CD14-positive monocyte (primary cell): Measurements from ENCODE around the gene HOXB13. TPM values are rescaled to one million over a fixed set of nuclear protein-coding genes. Genes with fewer than 3 reads are reported as not detected.

ENCODE experiments used
- DNase-seq, 3 donors: peaks; one replicate each; pipeline ENCODE4 v3.0.0-alpha.2; 2011 to 2022
- H2AFZ ChIP-seq: 2 replicates; pipeline ENCODE4 v1.6.0; 2012; ENCODE audit warnings: mild to moderate bottlenecking, low read depth, low read length, inconsistent platforms; ENCODE audit not compliant: insufficient read depth, poor library complexity, severe bottlenecking
- H3K27ac ChIP-seq, 2 donors: 1 replicate in 1 of 2; 2 replicates in 1 of 2; pipeline ENCODE4 v1.5.1; 2012 to 2013; ENCODE audit warnings: low read length in 2 of 2, control low read depth in 1 of 2, inconsistent platforms in 1 of 2, low read depth in 1 of 2, mild to moderate bottlenecking in 1 of 2
- H3K27me3 ChIP-seq, 2 donors: one replicate each; pipeline versions ENCODE4 v1.6.0 to v1.6.1; 2011 to 2013; ENCODE audit warnings: low read length in 2 of 2; ENCODE audit not compliant: control insufficient read depth in 2 of 2, insufficient read depth in 2 of 2
- H3K36me3 ChIP-seq, 2 donors: replicated peaks in 1 of 2; 1 replicate in 1 of 2; 2 replicates in 1 of 2; pipeline versions ENCODE4 v1.5.1 to v1.6.1; 2012 to 2013; ENCODE audit warnings: low read length in 2 of 2, control low read depth in 1 of 2, inconsistent platforms in 1 of 2, mild to moderate bottlenecking in 1 of 2; ENCODE audit not compliant: insufficient read depth in 2 of 2, control insufficient read depth in 1 of 2
- H3K4me1 ChIP-seq, 2 donors: 1 replicate in 1 of 2; 2 replicates in 1 of 2; pipeline versions ENCODE4 v1.5.1 to v1.6.1; 2012 to 2013; ENCODE audit warnings: low read length in 2 of 2, control low read depth in 1 of 2, inconsistent platforms in 1 of 2, mild to moderate bottlenecking in 1 of 2, moderate library complexity in 1 of 2; ENCODE audit not compliant: insufficient read depth in 2 of 2, control insufficient read depth in 1 of 2
- H3K4me2 ChIP-seq: replicated peaks from 2 replicates; pipeline ENCODE3; 2012; ENCODE audit warnings: low read length, moderate library complexity, mild to moderate bottlenecking; ENCODE audit not compliant: poor library complexity, severe bottlenecking; ENCODE audit errors: extremely low read depth
- H3K4me3 ChIP-seq, 3 experiments: fragments of 200-600 bp in 1 of 3; sonication (generic) in 1 of 3; replicated peaks in 1 of 3; 1 replicate in 2 of 3; 2 replicates in 1 of 3; pipeline ENCODE4 v1.5.1; 2011 to 2013; ENCODE audit warnings: low read length in 3 of 3, mild to moderate bottlenecking in 3 of 3, control low read depth in 2 of 3, low read depth in 2 of 3, inconsistent platforms in 1 of 3, moderate library complexity in 1 of 3
- H3K79me2 ChIP-seq: 2 replicates; pipeline ENCODE4 v1.6.0; 2012; ENCODE audit warnings: mild to moderate bottlenecking, control low read depth, inconsistent platforms, low read length, moderate library complexity; ENCODE audit not compliant: insufficient read depth
- H3K9ac ChIP-seq: 2 replicates; pipeline ENCODE4 v1.6.0; 2017; ENCODE audit warnings: low read length, mild to moderate bottlenecking; ENCODE audit not compliant: insufficient read depth, poor library complexity, severe bottlenecking
- H3K9me3 ChIP-seq, 2 donors: replicated peaks in 1 of 2; 1 replicate in 1 of 2; 2 replicates in 1 of 2; pipeline versions ENCODE4 v1.5.1 to v1.6.1; 2012 to 2013; ENCODE audit warnings: low read length in 2 of 2, control low read depth in 1 of 2; ENCODE audit not compliant: control insufficient read depth in 1 of 2, insufficient read depth in 1 of 2
- H4K20me1 ChIP-seq: 2 replicates; pipeline ENCODE4 v1.6.0; 2012; ENCODE audit warnings: mild to moderate bottlenecking, low read length, control low read depth, moderate library complexity; ENCODE audit not compliant: insufficient read depth
- H3K27ac Mint-ChIP-seq, 7 donors: one replicate each; pipeline ENCODE4 v1.8.0; 2020; ENCODE audit warnings: mild to moderate bottlenecking in 7 of 7, mixed read lengths in 7 of 7, moderate library complexity in 6 of 7, inconsistent platforms in 2 of 7
- H3K27me3 Mint-ChIP-seq, 3 donors: one replicate each; pipeline ENCODE4 v1.8.0; 2021 to 2022; ENCODE audit warnings: low read depth in 3 of 3, mild to moderate bottlenecking in 3 of 3, mixed read lengths in 3 of 3, moderate library complexity in 3 of 3, inconsistent platforms in 1 of 3
- H3K36me3 Mint-ChIP-seq, 2 donors: one replicate each; pipeline ENCODE4 v1.8.0; 2020; ENCODE audit warnings: mixed read lengths in 2 of 2, inconsistent platforms in 1 of 2, mild to moderate bottlenecking in 1 of 2
- H3K4me1 Mint-ChIP-seq: one replicate; pipeline ENCODE4 v1.8.0; 2020; ENCODE audit warnings: mild to moderate bottlenecking, mixed read lengths
- H3K4me3 Mint-ChIP-seq, 2 donors: one replicate each; pipeline ENCODE4 v1.8.0; 2020; ENCODE audit warnings: mild to moderate bottlenecking in 2 of 2, mixed read lengths in 2 of 2, moderate library complexity in 1 of 2
- H3K9me3 Mint-ChIP-seq, 7 donors: one replicate each; pipeline ENCODE4 v1.8.0; 2020 to 2022; ENCODE audit warnings: mixed read lengths in 7 of 7, mild to moderate bottlenecking in 6 of 7, moderate library complexity in 6 of 7, inconsistent platforms in 2 of 7
- CTCF ChIP-seq: fragments of 200-600 bp; IDR thresholded peaks from one replicate; pipeline ENCODE4 v1.8.0; 2022; ENCODE audit warnings: antibody characterized with exemption, mild to moderate bottlenecking
- WGBS: methylation state at CpG from one replicate; pipeline ENCODE4 v1.1.5; 2013; ENCODE audit warnings: missing lambda C conversion rate; ENCODE audit not compliant: insufficient coverage; 5-methylcytosine and 5-hydroxymethylcytosine counted together
- intact Hi-C, 2 donors: fragments of 100-400 bp; cut with micrococcal nuclease; formaldehyde crosslinking; loops; one replicate each; pipeline versions ENCODE4 v1.15.0 to v1.15.1; 2023
- polyA plus RNA-seq, 3 donors: library from polyadenylated mRNA; depleted of rRNA in 1 of 3; unstranded in 2 of 3; stranded (reverse) in 1 of 3; fragments of 300-500 nt in 2 of 3; fragments of >200 nt in 1 of 3; fragmentation: Illumina TruSeq in 2 of 3; gene quantifications; 1 replicate in 2 of 3; 2 replicates in 1 of 3; pipeline ENCODE4 v1.2.3, GENCODE V29; 2012 to 2021

Gene HOXB13
- polyA plus RNA-seq, 3 donors, result not detected

GRCh38 chr17:48769009-48769675 is 40.6 kb upstream of the HOXB13 start:
- Mint-ChIP-seq H3K4me1 (no peaks in the 10 kb centered on the region), H3K27me3 (peaks cover 15 to 23% (median 16%) of the 10 kb centered on the region in 3 donors), H3K9me3 (no peaks in the 10 kb centered on the region), H3K36me3 (no peaks in the 10 kb centered on the region), H3K4me3 (no peak overlapping the region), H3K27ac (no peak overlapping the region)
- 82% methylated on average over 4 of the region's 5 CpGs for WGBS
- intact Hi-C loops, result no loop called here
- TF ChIP-seq CTCF, result no peak
- Histone ChIP-seq H3K9ac (no peak overlapping the region), H3K27me3 (peaks cover 7 to 10% of the 10 kb centered on the region in 2 donors), H3K4me1 (peaks cover 0 to 3% of the 10 kb centered on the region in 2 donors), H3K4me3 (no peak overlapping the region), H2AFZ (no peak overlapping the region), H3K9me3 (no peaks in the 10 kb centered on the region), H3K79me2 (no peaks in the 10 kb centered on the region), H3K36me3 (no peaks in the 10 kb centered on the region), H3K27ac (no peak overlapping the region), H3K4me2 (no peak overlapping the region), H4K20me1 (no peaks in the 10 kb centered on the region)
- DNase-seq, result no peak

- H3K27me3 ChIP-seq, result peaks cover 9 to 12% of the 10 kb centered on the region in 2 donors
- H3K27me3 Mint-ChIP-seq, result peaks cover 24 to 33% (median 29%) of the 10 kb centered on the region in 3 donors
- H3K9me3 Mint-ChIP-seq, result no peaks in the 10 kb centered on the region
Observed at GRCh38 chr17:48767263-48767774, 38.8 kb upstream of the HOXB13 start.

More at GRCh38 chr17:48767263-48767774, 38.8 kb upstream of the HOXB13 start:
- Histone ChIP-seq H3K79me2 (no peaks in the 10 kb centered on the region), H2AFZ (no peak overlapping the region), H3K36me3 (no peaks in the 10 kb centered on the region), H3K4me3 (no peak overlapping the region), H4K20me1 (no peaks in the 10 kb centered on the region), H3K9me3 (no peaks in the 10 kb centered on the region), H3K4me2 (no peak overlapping the region), H3K9ac (no peak overlapping the region), H3K4me1 (peaks cover 0 to 3% of the 10 kb centered on the region in 2 donors), H3K27ac (no peak overlapping the region)
- Mint-ChIP-seq H3K36me3 (no peaks in the 10 kb centered on the region), H3K4me1 (no peaks in the 10 kb centered on the region), H3K4me3 (no peak overlapping the region), H3K27ac (no peak overlapping the region)
- no peak for DNase-seq
- TF ChIP-seq CTCF, result no peak
- WGBS, result 100% methylated on average over 1 of the region's 4 CpGs
- intact Hi-C loops, result no loop called here
